ENCODE results near the gene RSRP1.
"Not testable (repeated sequence)": the region's sequence is repeated elsewhere in the genome, so short reads cannot be mapped to it uniquely, and the experiment has no call there.

RSRP1 gene

DNA sequence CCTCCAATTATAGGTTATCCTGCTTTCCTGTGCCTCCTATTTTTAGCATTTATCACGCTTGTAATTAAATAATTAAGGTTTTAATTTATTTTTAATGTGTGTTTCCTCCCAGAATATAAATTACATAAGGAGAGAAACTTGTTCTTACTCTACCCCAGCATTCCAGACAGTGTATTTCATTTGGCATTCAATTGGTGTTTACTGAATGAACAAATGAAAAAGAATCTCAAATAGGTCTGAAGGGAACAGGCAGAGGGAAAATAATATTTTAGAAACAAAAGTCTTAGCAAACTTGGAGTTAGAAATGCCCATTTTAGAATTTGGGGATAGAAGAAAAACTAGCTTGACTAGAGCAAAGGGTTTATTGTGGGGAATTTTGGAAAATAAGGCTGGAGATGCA lies 9.9 kb upstream of the RSRP1 start:
- no peak for DNase-seq

DNA sequence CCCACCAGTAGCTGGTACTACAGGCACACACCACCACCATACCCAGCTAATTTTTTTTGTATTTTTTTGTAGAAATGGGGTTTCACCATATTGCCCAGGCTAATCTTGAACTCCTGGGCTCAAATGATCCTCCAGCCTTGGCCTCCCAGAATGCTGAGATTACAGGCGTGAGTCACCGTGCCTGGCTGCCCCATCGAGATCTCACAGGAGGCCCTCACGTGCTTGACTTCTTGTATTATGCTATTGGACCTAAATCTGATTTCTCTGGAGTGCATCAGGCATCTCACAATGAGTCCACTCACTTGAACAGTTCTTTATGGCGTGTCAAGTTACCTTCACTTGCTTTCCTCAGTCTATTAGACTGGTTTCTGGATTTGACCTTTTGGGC lies 9.3 kb upstream of the RSRP1 start:
- DNase-seq: no peak

DNA sequence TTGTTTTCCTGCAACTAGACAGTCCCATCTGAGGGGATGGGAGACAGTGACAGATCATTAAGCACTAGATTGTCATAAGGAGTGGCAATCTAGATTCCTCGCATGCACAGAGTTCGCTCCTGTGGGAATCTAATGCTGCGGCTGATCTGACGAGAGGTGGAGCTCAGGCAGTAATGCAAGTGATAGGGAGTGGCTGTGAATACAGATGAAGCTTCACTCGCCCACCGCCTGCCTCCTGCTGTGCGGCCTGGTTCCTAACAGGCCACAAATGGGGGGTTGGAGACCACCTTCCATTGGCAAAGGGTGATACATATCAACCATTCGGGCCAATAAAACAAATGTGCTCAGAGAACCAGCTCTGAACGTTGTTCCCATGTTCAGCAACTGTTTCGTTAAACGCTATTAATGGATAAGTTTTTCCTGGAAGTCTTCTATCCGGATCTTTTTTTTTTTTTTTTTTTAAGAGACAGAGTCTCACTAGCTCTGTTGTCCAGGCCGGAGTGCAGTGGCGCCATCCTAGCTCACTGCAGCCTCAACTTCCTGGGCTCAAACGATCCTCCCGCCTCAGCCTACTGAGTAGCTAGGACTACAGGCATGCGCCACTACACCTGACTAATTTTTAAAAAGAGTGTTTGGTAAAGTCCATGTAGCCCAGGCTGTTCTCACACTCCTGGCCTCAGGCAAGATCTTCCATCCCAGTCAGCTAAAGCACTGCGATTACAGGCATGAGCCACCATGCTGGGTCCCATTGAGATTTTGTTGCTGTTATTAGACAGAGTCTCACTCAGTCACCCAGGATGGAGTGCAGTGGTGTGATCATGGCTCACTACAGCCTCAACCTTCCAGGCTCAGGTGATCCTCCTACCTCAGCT lies 8.7 kb upstream of the RSRP1 start:
- peak in 9 of 56 donors; percentile 2 to 48 (median 31) for DNase-seq

DNA sequence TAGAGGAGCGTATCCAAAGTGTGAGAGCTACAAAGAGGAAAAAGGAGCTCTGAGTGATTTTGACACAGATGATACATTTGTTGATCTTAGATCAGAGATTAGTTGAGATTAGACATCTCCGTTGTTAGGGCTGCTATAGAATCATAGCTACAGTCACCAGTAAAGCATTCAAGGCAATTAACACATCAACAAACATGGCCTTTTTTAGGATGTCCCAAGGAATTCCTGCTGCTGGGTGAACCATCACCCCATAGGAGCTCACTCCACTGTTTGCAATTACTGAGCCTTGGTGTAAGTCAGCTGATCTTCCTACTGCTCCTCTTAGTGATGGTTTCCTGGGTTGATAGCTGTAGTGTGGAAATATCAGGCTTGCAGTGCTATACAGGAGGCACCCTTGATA lies 6.7 kb upstream of the RSRP1 start:
- no peak for DNase-seq

DNA sequence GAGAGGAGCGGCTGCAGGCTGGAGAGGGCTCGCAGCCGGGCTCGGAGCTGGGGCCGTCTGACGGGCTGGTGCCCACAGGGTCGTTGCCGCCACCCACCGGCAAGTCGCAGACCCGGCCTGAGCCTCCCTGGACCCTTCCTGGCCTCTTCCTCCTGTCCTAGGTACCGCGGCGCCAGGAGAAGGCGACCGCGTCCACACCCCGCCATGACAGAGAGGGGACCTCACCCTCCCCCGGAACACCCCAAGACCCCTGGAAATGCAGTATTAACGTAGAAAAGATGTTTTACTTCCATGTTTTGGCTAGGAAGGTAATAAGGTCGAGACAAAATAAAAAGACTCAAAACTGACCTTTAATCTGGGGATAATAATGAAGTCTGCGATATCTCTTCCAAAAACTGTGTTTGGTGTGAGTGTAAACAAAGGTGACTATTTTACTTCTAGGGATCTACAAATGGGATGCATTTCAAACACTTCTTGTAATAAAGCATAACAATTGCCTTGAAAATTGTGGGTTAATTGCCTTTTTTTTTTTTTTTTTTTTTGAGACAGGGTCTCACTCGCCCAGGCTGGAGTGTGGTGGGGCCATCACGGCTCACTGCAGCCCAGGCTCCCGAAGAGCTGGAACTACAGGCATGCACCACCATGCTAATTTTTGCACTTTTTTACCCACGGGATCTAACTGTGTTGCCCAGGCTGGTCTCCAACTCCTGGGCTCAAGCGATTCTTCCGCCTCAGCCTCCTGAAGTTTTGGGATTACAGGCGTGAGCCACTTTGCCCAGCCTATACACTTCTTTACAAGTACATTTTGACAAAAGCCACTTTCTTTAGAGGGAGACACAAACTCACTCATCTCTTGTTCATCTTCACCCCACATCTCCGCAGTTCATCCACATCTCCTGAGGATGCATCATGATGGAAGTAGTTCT lies 838 bp upstream of the RSRP1 start:
- no peak for DNase-seq

DNA sequence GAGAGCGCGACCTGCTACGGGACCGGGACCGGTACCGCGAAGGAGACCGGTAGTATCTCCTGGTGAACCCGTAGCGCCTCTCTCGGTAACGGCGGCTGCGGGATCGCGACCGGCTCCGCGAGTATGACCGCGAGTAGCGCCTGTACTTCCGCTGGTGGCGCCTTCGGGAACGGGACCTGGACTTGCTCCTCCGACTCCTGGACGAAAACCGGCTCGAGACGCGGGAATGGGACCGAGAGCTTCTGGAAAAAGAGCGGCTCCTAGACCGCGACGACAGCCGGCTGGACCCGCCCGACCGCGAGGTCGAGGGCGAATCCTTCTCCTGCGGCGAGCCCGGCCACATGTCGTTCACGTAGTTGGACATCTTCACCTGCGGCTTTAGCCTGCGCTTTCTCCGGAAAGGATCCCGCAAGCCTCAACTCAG lies 642 bp downstream of the RSRP1 start:
- DNase-seq: peak in 17 of 56 donors; percentile 23 to 63 (median 43)

DNA sequence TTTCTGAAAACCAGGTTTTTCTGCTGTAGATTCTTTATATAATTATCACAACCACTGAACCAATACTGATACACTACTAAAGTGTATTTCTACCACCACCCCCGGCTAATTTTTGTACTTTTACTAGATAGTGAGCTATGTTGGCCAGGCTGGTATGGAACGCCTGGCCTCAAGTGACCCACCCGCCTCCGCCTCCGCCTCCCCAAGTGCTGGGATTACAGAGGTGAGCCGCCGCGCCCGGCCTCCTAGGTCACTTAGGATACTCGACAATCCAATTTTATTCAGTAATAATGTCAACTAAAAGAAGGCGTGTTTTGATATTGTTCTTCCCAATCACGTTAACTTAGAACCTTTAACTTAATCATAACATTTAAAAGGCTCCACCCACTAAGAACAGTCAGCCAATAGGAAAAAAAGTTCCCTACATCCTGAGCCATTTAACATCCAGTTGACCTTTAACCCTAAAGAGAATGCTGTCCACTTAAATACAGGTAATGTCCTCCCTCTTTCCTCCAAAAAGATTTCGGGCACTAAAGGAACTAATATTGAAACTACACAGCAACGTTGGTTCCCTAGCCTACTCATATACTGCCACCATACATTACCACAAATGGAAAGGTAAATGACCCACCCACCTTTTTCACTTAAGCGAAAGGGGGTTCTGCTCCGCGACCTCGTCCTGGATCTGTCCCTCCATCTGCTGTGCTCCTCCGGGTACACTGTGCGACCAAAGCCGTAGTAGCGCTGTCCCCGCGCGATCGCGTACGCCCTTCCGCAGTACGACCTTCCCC lies 1.2 kb downstream of the RSRP1 start:
- DNase-seq: no peak

DNA sequence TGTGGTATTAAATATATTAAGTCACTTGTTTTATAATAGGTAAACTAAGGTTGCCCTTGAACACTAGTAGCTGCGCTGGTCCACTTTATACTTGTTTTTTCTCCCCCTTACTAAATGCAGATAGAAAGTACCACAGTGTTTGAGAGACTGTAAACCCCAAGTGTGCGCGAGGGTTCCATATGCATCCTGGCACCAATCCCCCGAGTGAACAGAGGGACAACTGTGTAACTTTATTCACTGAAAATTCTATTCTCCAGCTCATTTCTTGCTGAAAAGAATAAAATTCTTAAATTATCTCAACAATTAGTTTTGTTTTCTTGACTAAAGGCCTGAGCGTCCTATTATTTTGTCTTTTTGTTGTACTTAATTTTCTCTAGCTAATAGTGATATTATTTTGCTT lies 1.9 kb downstream of the RSRP1 start:
- peak in 1 of 56 donors; percentile 9 for DNase-seq

DNA sequence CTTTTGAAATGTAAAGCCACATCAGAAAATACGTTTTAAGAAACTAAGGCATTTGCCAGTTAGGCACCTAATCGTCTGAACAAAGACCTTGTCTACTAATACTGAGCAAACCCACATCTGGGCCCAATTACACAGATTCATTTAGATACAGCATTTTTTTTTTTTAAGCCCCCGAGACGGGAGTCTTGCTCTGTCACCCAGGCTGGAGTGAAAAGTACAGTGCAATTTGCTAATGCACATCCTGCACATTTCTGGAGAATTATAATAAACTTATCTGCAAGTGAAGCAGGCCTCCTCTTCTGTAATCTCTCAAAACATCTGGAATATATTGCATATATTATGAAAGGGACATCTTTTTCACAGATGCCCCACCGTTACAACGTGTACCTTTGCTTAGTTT lies 3.3 kb downstream of the RSRP1 start:
- no peak for DNase-seq

DNA sequence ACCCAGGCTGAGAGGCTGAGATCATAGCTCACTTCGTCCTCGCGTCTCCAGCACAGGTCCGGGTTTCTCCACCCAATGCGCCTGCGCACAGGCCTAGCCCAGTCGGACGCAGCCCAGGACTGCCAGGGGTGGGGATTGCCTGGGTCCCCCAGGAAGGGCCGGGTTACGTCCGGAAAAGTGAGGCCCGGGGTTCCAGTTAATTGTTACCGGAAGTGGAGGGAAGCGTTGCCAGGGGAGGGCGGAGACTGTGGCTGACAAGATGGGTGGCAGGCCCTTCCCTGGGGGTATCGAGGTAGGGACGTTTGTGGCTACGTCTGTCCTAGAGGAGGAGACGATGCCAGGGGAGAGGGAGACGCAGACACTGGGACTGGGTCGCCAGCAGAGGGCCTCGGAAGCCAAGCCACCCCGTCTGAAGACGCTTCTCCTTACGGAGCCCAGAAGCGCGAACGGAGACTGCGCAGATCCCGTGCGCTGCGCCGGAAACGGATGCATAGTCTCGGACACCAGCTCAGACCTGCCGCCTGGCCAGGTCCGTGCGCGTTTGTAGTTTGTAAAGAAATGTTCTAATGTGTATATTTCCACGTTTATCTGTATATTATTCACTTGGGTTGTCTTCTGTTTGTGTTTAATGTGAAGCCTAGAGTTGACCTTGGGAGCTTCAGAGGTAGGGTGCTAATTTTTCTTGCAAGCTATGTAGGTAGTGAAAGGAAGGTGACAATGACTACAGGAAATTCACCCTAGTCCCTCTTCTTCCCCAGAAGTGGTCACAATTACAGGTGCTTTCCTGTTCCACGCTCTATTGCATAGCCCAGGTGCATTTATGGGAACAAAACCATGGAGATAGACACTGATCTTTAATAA lies 7.3 kb downstream of the RSRP1 start:
- peak; percentile 41 to 95 (median 82) for DNase-seq

DNA sequence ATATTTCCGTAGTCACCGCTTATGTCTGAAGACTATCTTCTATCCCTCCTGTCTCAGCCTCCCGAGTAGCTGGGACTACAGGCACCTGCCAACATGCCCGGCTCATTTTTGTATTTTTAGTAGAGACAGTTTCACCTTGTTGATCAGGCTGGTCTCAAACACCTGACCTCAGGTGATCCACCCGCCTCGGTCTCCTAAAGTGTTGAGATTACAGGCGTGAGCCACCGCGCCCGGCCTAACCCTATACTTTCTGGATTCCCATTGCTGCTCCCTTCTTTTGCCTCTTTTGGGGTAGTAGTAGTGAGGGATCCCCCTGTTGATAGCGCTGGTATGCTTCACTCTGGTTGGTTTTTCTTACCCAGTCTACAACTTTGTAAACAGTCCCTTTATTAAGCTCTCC lies 9.2 kb downstream of the RSRP1 start:
- no peak for DNase-seq

DNA sequence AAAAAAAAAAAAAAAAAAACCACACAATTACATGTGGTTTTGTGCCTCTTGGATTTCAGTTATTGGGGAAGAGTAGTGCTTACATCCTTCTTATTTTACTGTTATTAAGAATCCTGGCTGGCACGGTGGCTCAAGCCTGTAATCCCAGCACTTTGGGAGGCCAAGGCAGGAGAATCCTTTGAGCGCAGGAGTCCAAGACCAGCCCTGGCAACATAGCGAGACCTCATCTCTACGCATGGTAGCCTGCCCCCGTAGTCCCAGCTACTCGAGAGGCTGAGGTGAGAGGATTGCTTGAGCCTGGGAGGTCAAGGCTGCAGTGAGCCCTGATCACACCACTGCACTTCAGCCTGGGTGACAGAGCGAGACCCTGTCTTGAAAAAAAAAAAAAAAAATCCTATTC lies 11.0 kb downstream of the RSRP1 start:
- not testable (repeated sequence) for DNase-seq

DNA sequence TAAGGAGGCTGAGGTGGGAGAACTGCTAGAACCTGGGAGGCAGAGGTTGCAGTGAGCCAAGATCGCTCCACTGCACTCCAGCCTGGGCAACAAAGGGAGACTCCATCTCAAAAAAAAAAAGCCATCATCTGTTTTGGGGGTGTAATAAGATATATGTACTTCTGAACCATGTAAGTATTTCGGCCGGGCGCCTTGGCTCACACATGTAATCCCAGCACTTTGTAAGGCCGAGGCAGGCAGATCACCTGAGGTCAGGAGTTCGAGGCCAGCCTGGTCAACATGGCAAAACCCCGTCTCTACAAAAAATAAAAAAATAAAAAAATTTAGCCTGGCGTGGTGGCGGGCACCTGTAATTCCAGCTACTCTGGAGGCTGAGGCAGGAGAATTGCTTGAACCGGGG lies 11.8 kb downstream of the RSRP1 start:
- not testable (repeated sequence) for DNase-seq

DNA sequence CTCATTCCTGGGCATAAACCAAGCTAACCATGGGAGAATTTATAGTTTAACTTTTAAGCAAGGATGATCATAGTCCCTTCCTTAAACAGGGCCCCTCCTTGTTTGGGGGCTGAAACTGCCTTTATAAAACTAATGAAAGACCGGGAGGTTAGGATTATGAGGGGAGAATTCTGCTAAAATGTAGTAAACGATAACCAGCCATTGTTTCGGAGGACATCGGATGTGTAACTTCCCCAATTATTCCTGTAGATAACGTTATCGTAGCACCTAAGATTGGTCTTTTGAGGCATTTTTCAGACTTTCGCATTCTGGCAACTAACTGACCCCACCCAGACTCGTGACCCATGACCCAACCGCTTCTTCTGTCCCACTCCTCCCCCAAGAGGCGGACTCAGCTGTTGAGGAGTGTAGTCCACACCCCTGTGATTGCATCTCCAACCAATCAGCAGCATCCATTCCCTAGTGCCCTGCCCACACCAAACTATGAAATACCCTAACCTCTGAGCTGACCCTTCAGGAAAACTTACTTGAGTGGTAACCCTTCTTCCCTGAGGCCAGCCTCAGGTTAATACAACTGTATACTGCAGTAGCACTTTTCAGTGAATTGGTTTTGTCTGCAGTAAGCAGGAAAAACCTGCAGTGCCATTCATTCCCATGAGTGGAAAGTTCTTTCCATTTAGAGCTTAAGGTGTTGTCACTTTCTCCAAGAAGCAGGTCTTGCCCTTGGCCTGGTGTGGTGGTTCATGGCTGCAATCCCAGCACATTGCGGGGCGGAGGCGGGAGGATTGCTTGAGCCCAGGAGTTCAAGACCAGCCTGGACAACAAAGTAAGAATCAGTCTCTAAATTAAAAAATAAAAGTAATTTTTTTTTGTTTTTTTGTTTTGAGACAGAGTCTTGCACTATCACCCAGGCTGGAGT lies 14.1 kb downstream of the RSRP1 start:
- peak in 50 of 56 donors; percentile 5 to 84 (median 49) for DNase-seq

DNA sequence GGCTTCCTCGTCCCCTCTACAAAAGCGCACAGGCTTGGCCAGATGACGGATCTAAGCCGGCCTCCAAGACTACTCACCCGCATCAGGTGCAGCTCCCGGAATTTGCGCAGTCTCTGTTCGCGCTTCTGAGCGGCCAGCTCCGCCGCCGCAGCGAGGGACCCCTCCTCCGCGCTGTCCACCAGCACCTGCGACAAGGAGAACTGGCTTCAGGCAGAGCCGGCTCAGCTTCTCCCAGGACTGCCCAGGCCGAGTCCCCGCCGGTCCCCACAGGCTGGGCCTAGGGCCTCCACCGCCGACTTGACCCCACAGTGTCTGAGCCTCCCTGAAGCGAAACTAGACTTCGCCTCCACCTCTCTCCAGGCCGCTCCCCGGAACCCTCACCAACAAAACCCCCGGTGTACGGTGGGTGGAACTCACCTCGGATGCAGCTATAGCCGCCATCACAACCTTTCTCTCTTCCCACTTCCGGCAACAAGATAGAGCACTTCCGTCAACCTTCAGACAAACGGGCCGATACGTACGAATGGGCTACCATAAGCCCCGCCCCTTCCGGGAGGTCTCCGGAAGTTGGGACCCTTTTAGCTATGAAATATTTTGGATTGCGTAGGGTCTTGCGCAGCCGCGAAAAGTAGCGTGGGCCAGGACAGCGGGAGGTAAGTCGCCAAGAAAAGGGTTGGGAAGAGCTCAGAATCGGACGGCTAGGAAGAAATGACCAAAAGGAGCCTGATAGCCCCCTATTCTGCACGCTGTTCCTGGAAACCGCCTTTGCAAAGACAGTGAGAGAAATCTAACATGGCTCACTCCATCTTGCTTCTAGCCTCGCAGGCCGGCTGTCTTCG lies 15.0 kb downstream of the RSRP1 start, which contains the start of gene SYF2:
TSS of gene SYF2 (minus strand) at position 476 of the 839 bp plus-strand sequence. CDS start at position 441, 35 bp downstream.
- peak; percentile 30 to 97 (median 86) for DNase-seq

DNA sequence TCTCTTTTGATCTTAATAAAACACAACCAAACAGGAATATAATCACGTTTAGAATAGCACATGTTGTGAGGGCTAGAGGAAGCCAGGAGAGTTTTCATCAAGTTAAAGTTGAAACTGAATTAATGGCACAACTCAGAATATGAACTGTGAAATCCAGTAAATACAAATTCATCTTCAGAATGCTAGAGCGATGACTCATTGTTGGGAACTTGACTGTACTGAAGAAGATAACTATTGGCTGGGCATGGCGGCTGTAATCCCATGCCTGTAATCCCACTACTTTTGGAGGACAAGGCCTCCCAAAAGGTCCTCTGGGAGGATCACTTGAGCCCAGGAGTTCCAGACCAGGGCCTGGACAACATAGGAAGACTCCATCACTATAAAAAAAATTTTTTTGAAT lies 23.8 kb downstream of the RSRP1 start:
- DNase-seq: no peak

DNA sequence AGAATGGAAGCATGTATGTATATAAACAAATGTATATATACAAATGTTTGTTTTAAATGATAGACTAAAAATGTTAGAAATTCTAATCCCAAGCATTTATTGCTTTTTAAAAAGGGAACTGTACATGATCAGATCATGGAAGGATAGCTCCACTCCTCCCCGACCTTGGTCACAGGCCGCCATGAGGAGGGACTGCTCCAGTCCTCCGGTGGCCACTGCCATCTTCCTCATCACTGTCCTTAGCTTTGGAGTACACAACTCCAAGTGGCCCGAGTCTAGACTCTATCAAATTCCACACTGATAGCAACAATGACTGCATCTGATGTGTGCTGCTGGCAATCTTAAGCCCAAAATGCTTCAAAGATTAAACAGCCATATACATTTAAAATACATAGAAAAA lies 24.6 kb downstream of the RSRP1 start:
- DNase-seq: no peak

DNA sequence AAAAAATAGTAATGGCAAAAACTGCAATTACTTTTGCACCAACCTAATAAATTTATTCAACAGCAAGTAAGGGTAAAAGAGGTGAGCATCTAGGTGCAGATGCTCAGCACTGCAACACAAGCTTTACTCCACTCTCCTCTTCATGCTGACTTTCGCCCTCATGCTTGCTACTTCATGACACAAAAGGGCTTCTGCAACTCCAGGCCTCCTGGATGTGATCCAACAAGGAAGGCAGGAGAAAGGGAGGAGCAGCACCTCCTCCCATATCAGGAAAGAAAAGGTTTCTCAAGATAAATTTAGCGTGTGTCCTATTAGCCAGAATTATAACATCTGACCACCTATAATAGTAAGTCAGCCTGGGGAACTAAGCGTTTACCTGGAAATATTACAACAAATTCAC lies 26.6 kb downstream of the RSRP1 start:
- DNase-seq: no peak
